ENCODE data around the gene NLRC5. TPM values are rescaled to one million over a fixed set of nuclear protein-coding genes. Genes with fewer than 3 reads are reported as not detected.

NLRC5 gene
- total RNA-seq, 4 donors from 2014 or later = 21.8 to 52.4 (median 32.0) TPM

- 97 to 100% methylated on average over 4 of the region's 4 CpGs for WGBS, 2 donors
- TF ChIP-seq, protein P1, sequence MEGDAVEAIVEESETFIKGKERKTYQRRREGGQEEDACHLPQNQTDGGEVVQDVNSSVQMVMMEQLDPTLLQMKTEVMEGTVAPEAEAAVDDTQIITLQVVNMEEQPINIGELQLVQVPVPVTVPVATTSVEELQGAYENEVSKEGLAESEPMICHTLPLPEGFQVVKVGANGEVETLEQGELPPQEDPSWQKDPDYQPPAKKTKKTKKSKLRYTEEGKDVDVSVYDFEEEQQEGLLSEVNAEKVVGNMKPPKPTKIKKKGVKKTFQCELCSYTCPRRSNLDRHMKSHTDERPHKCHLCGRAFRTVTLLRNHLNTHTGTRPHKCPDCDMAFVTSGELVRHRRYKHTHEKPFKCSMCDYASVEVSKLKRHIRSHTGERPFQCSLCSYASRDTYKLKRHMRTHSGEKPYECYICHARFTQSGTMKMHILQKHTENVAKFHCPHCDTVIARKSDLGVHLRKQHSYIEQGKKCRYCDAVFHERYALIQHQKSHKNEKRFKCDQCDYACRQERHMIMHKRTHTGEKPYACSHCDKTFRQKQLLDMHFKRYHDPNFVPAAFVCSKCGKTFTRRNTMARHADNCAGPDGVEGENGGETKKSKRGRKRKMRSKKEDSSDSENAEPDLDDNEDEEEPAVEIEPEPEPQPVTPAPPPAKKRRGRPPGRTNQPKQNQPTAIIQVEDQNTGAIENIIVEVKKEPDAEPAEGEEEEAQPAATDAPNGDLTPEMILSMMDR (IDR thresholded peaks at IDR 0.05) = no peak
- no peak for TF ChIP-seq POLR2A (IDR thresholded peaks at IDR 0.05)
- no peak overlapping the region for H3K4me3 ChIP-seq (ENCODE audit: low read depth, poor library complexity, severe bottlenecking)
- DNase-seq (ENCODE audit: low spot score in 2 of 2) = no peak
- intact Hi-C loops (cut with DNase I; ENCODE audit: low total_unique reads) = no loop called here
Observed at GRCh38 chr16:57125969-57126368, 136.6 kb downstream of the NLRC5 start.

DNA sequence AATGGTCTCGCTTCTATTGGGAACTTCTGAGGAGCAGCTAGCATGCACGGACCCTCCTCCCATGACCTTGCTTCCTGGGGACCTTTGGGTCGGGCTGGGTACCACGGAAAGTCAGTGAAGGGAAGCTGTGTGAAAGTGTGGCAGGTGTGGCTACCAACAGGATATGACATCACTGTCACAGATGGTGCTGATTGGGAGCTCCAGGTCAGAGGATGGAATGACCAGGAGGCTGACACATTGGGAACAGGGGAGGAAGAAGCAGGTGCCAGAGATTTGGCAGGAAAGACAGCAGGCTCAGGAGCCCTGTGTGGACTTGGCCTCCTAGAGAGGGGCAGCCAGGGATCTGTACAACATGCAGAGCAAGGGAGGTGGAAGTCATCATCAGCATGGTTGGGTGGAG, 137.1 kb downstream of the NLRC5 start:
- 87 to 95% methylated on average over 4 of the region's 4 CpGs for WGBS, 2 donors
- intact Hi-C loops (cut with DNase I; ENCODE audit: low total_unique reads) = no loop called here
- DNase-seq (ENCODE audit: low spot score in 2 of 2) = no peak
- no peak for TF ChIP-seq POLR2A (IDR thresholded peaks at IDR 0.05)
- TF ChIP-seq, protein P1 (IDR thresholded peaks at IDR 0.05) = no peak
- no peak overlapping the region for H3K4me3 ChIP-seq (ENCODE audit: low read depth, poor library complexity, severe bottlenecking)

DNA sequence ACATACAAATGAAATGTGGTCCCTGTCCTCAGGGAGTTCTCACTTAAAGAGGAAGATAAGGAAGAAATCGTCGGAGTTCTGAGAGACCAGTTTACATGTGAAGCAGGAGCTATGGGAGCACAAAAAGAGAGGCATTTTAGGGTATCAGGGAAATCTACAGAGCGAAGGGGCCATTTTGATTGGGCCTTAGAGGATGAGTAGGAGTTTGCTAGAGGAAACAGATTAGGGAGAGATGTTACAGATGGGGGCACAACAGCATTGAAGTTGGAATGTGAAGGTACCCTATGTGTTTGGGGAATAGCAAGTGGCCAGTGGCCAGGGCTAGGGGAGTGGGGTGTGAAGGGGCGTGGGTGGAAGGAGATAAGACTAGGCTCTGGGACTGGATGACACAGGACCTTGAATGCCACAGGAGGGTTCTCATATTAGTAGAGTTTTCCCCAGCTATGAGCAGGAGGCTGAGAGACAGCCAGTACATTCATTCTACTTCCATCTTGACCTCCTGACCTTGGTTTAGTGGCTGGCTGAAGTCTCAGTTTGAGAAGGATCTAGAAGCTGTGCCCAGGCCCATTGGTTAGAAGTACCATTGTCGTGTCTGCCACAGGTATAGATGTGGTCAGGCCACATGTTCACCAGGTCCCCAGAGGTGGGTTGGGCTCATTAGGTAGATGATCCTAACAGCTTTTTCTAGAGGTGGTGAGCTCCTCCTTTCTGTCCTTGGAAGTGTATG, 137.8 kb downstream of the NLRC5 start:
- no peak for DNase-seq (ENCODE audit: low spot score in 2 of 2)
- H3K4me3 ChIP-seq (ENCODE audit: low read depth, poor library complexity, severe bottlenecking) = no peak overlapping the region
- 87 to 97% methylated on average over 5 of the region's 5 CpGs for WGBS, 2 donors
- TF ChIP-seq, protein P1 (IDR thresholded peaks at IDR 0.05) = no peak
- TF ChIP-seq POLR2A (IDR thresholded peaks at IDR 0.05) = no peak
- intact Hi-C loops (cut with DNase I; ENCODE audit: low total_unique reads) = no loop called here

- 94 to 95% methylated on average over 7 of the region's 7 CpGs for WGBS, 2 donors
- DNase-seq (ENCODE audit: low spot score in 2 of 2) = no peak
- no peak overlapping the region for H3K4me3 ChIP-seq (ENCODE audit: low read depth, poor library complexity, severe bottlenecking)
- no peak for TF ChIP-seq POLR2A (IDR thresholded peaks at IDR 0.05)
- TF ChIP-seq, protein P1 (IDR thresholded peaks at IDR 0.05) = no peak
- intact Hi-C loops (cut with DNase I; ENCODE audit: low total_unique reads) = no loop called here
Observed at GRCh38 chr16:57127836-57128235, 138.5 kb downstream of the NLRC5 start.

GRCh38 chr16:57128771-57129389, 139.5 kb downstream of the NLRC5 start:
- TF ChIP-seq, protein P1 (IDR thresholded peaks at IDR 0.05) = no peak
- no peak for TF ChIP-seq POLR2A (IDR thresholded peaks at IDR 0.05)
- intact Hi-C loops (cut with DNase I; ENCODE audit: low total_unique reads) = no loop called here
- no peak for DNase-seq (ENCODE audit: low spot score in 2 of 2)
- WGBS, 2 donors = 87 to 88% methylated on average over 11 of the region's 11 CpGs
- H3K4me3 ChIP-seq (ENCODE audit: low read depth, poor library complexity, severe bottlenecking) = no peak overlapping the region

All from lower leg skin (tissue), 4 donors.